K562 (cell line): ENCODE data around the gene IFNK. TPM values are rescaled to one million over a fixed set of nuclear protein-coding genes. Genes with fewer than 3 reads are reported as not detected.

Experiments used
- ETS2 ChIP-seq: IDR thresholded peaks from 2 replicates; pipeline ENCODE4 v1.6.1; 2016; ENCODE audit warnings: borderline replicate concordance, missing genetic modification characterization, mild to moderate bottlenecking, moderate library complexity, missing compliant biosample characterization; ENCODE audit not compliant: poor library complexity, severe bottlenecking
- MGA ChIP-seq: fragments of 450-650 bp; IDR thresholded peaks from 2 replicates; pipeline ENCODE4 v1.6.1; 2016; ENCODE audit warnings: mild to moderate bottlenecking, moderate library complexity
- ZNF184 ChIP-seq: sonication (generic); formaldehyde crosslinking; IDR thresholded peaks from 2 replicates; pipeline ENCODE4 v1.5.0; 2020; ENCODE audit warnings: missing genetic modification reagents
- polyA plus RNA-seq, 8 experiments: library from polyadenylated mRNA; depleted of rRNA in 4 of 8; stranded (reverse) in 5 of 8; unstranded in 3 of 8; fragments of >200 nt; fragmentation: Nextera tagmentation in 2 of 8; fragmentation: Illumina TruSeq in 1 of 8; extraction: Ambion mirVana in 2 of 8; extraction: Trizol in 1 of 8; gene quantifications; 2 replicates each; pipeline versions ENCODE4 v1.2.1 to v1.2.3, GENCODE V29; 2011 to 2014; ENCODE audit warnings: inconsistent platforms in 1 of 8, missing spikeins in 1 of 8
- total RNA-seq, 7 experiments: library from RNA; depleted of rRNA in 6 of 7; stranded (reverse); fragments of >200 nt in 6 of 7; fragmentation: Illumina TruSeq in 2 of 7; extraction: Trizol in 2 of 7; gene quantifications; 2 replicates each; pipeline versions ENCODE4 v1.2.1 to v1.2.3, GENCODE V29; 2011 to 2021; ENCODE audit warnings: low replicate concordance in 1 of 7

IFNK gene
- total and polyA plus RNA-seq, 9 of the 15 experiments (the other 6 are each of a cell fraction or from before 2014, with no cell fraction given), result 0.11 TPM; not detected in 8

GRCh38 chr9:27538647-27539046 is 14.6 kb downstream of the IFNK start (continued):
- 0 out of 2 replicates have a peak, but pooled peaks have one; percentile 18 for TF ChIP-seq MGA
- TF ChIP-seq ETS2, result no peak
- no peak for TF ChIP-seq ZNF184 (CRISPR knock-in tag)
- TF ChIP-seq, all 486 proteins: peak for 5
